Anterior cingulate cortex (tissue), 58 donors: Measurements from ENCODE around the gene CAST.
A peak's percentile ranks its signal among the peaks of the same experiment; 100 is the strongest.

Experiments
- DNase-seq, 58 donors: peaks; one replicate each; lab custom pipeline; 2025; lab: John Stamatoyannopoulos, UW

The CAST gene

GRCh38 chr5:96642281-96642640 is 19.9 kb upstream of the CAST start:
- no peak for DNase-seq

- DNase-seq = no peak
Measured at GRCh38 chr5:96645091-96645490, 17.1 kb upstream of the CAST start.

- no peak for DNase-seq
Measured at GRCh38 chr5:96648023-96648422, 14.2 kb upstream of the CAST start.

GRCh38 chr5:96648593-96648992 is 13.6 kb upstream of the CAST start:
- no peak for DNase-seq

GRCh38 chr5:96649251-96649662 is 12.9 kb upstream of the CAST start:
- DNase-seq = no peak

GRCh38 chr5:96649681-96650540 is 12.3 kb upstream of the CAST start:
- DNase-seq = no peak

- peak in 1 of 58 donors; percentile 25 for DNase-seq
Measured at GRCh38 chr5:96651047-96651446, 11.1 kb upstream of the CAST start.

GRCh38 chr5:96651948-96652753 is 10.0 kb upstream of the CAST start:
- no peak for DNase-seq

GRCh38 chr5:96652769-96653454 is 9.3 kb upstream of the CAST start:
- DNase-seq = no peak

- no peak for DNase-seq
Measured at GRCh38 chr5:96654209-96654608, 8.0 kb upstream of the CAST start.

GRCh38 chr5:96655085-96655484 is 7.1 kb upstream of the CAST start:
- DNase-seq = no peak

GRCh38 chr5:96655506-96655905 is 6.7 kb upstream of the CAST start:
- no peak for DNase-seq

GRCh38 chr5:96657068-96657467 is 5.1 kb upstream of the CAST start:
- DNase-seq = no peak

GRCh38 chr5:96658272-96658671 is 3.9 kb upstream of the CAST start:
- no peak for DNase-seq

- DNase-seq = no peak
Measured at GRCh38 chr5:96659170-96659569, 3.0 kb upstream of the CAST start.

GRCh38 chr5:96660971-96661854 is 963 bp upstream of the CAST start:
- peak in 11 of 58 donors; percentile 8 to 48 (median 16) for DNase-seq

- peak; percentile 46 to 96 (median 86) for DNase-seq
Measured at GRCh38 chr5:96662725-96663518, 746 bp downstream of the CAST start.

GRCh38 chr5:96663608-96664007 is 1.4 kb downstream of the CAST start:
- peak in 1 of 58 donors; percentile 43 for DNase-seq

- no peak for DNase-seq
Measured at GRCh38 chr5:96664669-96665068, 2.5 kb downstream of the CAST start.
